GM12874 (cell line): ENCODE measurements around the gene USP47.

Experiments
- TF ChIP-seq, protein P1 (sequence below): IDR thresholded peaks from 2 replicates; pipeline ENCODE4 v1.5.1; 2011; ENCODE audit warnings: low read depth, mild to moderate bottlenecking, control low read depth, low read length, moderate library complexity; ENCODE audit not compliant: insufficient read depth

The USP47 gene

DNA sequence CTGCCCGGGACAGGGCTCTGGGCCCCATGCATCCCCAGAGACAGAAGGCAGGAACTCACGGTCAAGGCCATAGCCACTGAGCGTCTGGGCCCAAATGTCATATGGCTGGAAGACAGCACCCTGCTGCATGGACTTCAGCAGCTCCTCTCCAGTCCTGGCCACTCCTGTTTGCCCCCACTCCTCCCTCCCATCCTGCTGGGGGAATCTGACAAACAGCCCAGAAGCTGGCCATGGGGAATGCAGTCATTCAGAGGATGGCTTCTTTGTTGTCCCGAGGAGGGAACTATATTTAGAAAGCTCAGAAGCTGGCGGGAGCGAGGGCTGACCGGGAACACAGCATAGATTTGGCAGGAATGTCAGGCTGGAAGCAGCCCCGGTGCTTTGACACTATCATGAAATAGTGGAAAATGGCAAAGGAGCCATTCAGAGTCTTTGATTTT, 131.6 kb downstream of the USP47 start:
- TF ChIP-seq, protein P1, sequence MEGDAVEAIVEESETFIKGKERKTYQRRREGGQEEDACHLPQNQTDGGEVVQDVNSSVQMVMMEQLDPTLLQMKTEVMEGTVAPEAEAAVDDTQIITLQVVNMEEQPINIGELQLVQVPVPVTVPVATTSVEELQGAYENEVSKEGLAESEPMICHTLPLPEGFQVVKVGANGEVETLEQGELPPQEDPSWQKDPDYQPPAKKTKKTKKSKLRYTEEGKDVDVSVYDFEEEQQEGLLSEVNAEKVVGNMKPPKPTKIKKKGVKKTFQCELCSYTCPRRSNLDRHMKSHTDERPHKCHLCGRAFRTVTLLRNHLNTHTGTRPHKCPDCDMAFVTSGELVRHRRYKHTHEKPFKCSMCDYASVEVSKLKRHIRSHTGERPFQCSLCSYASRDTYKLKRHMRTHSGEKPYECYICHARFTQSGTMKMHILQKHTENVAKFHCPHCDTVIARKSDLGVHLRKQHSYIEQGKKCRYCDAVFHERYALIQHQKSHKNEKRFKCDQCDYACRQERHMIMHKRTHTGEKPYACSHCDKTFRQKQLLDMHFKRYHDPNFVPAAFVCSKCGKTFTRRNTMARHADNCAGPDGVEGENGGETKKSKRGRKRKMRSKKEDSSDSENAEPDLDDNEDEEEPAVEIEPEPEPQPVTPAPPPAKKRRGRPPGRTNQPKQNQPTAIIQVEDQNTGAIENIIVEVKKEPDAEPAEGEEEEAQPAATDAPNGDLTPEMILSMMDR = no peak

DNA sequence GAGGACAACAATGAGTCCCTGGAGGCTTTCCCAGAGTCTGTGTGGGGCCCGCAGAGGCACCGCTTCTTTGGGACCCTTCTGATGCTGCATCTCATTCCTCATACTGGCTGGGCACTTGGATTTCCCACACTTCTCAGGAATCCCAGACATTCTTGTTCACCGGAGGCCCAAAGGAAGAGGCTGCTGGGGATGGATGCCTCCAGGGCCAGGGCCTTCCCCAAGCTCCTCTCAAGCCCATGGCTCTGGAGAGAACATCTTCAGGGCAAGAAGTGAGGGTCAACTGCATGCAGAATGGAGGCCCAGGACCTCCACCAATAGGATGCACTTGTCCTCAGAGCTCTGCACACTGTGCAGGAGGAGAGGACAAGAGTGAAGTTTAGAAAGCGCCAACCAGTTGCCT, 132.1 kb downstream of the USP47 start:
- TF ChIP-seq, protein P1 = no peak

DNA sequence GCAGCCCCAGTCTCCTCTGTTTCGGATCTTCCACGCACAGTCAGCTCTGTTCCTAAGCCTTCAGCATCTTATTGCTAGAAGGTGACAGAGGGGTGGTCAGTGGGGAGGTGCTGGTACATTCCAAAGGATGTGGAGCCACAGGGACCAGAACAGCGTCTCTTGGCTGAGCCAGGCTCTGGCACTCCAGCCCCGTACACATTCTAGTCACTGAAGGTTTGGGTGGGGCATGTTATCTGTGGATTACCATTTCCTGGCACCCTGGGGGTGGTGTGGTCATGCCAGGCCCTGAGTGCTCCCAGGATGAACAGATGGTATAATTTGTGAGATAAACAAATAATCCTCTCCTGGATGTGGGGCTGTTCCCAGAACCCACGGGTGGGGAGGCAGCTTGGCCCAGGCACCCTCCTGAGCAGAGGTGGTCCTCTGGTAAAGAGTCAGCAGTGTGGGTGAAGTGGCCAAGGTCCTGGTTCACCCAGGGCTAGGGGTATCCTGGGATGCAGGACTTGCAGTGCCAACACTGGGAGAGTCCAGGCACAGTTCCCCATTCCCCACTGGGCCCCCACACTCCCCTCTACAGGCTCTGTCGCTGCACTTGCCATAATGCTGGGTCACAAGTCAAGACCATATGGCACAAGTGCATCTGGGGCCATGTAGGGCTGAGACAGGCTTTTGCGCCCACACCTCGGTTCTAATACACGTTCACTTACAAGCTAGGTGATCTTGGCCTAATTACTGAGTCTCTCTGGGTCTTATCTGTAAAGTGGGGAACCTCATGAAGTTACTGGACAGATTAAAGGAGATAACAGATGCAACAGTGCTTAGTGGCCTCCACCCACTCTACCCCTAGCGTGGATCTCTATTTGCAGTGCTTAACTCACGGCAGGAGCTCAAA, 133.7 kb downstream of the USP47 start:
- TF ChIP-seq, protein P1 = no peak

DNA sequence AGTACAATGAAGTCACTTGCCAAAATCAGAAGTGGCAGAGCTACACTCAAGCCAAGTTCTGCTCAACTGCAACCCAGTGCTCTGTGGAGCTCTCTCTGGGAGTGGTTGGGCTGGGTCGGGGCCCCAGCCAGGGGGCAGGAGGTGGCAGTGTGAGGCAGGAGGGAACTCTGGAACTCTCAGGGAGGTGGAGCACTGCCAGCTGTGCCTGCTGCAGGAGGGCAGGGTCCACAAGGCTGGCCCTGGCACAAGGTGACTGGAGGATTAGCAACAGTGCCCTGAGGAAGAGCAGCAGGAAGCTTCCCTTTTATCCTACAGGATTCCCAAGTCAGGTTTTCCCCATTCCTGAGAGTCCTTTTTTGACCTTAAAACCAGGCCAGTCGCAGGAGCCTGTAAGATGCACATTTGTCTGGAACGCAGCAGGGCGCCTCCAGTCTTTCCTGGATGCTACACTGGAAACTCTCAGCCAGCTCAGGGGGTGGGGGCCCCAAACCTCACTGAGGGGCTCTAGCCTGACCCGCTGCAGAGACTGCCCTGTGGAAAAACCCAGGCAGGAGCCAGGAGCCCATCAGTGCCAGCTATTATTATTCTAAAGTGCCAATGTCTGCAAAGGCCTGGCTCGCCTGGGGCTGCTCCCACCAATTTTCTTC, 134.8 kb downstream of the USP47 start:
- TF ChIP-seq, protein P1 = no peak

DNA sequence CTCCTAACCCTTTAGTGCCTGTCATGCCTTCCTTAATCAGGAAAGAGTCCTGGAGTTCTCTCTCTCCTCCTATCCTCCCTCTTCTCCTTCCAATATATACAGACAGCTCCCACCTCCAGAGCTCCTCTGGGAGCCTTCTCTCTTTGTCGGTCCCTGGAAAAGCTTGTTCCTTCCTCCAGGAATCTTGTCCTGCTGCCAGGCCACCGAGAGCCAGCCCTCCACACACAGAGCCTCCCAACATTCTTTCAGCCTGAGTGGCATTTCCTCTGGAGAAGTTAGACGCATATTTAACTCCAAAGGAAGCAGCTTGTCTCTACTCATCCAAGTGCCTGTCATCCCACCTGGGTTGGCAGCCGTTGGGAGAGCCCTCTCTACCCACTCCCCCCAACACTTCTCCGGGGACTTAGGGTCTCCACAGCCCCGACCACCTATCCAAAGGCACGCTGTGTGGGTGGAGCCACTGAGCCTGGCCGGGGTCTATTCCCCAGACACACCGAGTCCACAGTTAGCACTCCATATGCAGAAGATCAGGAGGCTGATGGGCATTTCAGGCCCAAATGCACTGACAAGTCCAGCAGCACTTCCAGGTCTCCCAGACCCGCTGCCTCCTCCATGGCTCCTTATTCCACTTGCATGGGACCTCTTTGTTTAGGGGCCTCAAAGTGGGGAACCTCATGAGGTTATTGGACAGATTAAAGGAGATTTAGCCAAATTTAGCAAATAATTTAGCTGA, 135.6 kb downstream of the USP47 start:
- TF ChIP-seq, protein P1 = no peak

DNA sequence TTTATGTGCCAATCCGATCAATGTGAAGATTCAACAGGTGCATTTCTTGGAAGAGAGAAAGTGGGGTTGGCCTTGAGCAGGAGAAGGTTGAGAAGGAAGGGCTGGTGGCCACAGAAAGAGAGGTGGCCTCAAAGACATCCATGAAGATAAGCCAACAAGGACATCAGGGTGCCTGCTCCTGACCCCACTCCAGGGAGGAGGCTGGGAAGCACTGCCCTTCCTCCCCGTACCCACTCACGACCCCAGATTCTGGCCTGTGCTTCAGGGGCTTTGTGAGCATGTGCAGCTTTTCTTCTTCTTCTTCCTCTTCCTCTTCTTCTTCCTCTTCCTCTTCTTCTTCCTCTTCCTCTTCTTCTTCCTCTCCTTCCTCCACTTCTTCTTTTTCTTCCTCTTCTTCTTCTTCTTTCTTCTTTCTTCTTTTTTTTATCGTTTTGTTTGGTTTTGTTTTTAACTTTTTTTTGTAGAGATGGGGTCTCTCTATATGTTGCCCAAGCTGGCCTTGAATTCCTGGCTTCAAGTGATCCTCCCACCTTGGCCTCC, 136.4 kb downstream of the USP47 start:
- TF ChIP-seq, protein P1 = no peak
